Upper lobe of right lung (tissue), 1 donor: ENCODE measurements around the gene ENTHD1. TPM values are rescaled to one million over a fixed set of nuclear protein-coding genes. Genes with fewer than 3 reads are reported as not detected.

Experiments
- ATAC-seq: fragments of 200-7000 bp; cut with Tn5 transposase; one replicate; pipeline ENCODE4 v1.9.1; 2020; ENCODE audit warnings: mild to moderate bottlenecking, moderate library complexity
- DNase-seq: peaks from one replicate; pipeline ENCODE4 v3.0.0-alpha.2; 2020
- H3K27ac ChIP-seq: fragments of 200-600 bp; one replicate; pipeline ENCODE4 v1.8.0; 2022
- H3K27me3 ChIP-seq: fragments of 200-600 bp; one replicate; pipeline ENCODE4 v1.8.0; 2022; ENCODE audit warnings: mild to moderate bottlenecking
- H3K36me3 ChIP-seq: fragments of 200-600 bp; one replicate; pipeline ENCODE4 v1.8.0; 2022
- H3K4me1 ChIP-seq: fragments of 200-600 bp; one replicate; pipeline ENCODE4 v1.8.0; 2022
- H3K4me3 ChIP-seq: fragments of 200-600 bp; one replicate; pipeline ENCODE4 v1.8.0; 2022; ENCODE audit warnings: mild to moderate bottlenecking
- H3K9me3 ChIP-seq: fragments of 200-600 bp; one replicate; pipeline ENCODE4 v1.8.0; 2022
- CTCF ChIP-seq: fragments of 200-600 bp; IDR thresholded peaks from one replicate; pipeline ENCODE4 v1.8.0; 2022; ENCODE audit warnings: antibody characterized with exemption
- intact Hi-C: fragments of 100-400 bp; cut with DNase I; formaldehyde crosslinking; loops from one replicate; pipeline ENCODE4 v1.11.0; 2022
- total RNA-seq: library from RNA; stranded (reverse); fragmentation: NEBNext Ultra II Directional; extraction: Animal tissue kit (Norgen Biotek cat#: 25700); gene quantifications from one replicate; pipeline ENCODE4 v1.2.1, GENCODE V29; 2021
- donor health status: DM: no; HTN: yes; CAD: no; lungs with severe emphysema.

ENTHD1 gene
- total RNA-seq, 1 donor from 2014 or later, result not detected

GRCh38 chr22:39935116-39935515 lies 41.6 kb upstream of the ENTHD1 start:
- ATAC-seq, result no peak
- Histone ChIP-seq H3K9me3 (no peaks in the 10 kb centered on the region), H3K27ac (no peak overlapping the region), H3K4me1 (no peaks in the 10 kb centered on the region), H3K4me3 (no peak overlapping the region), H3K27me3 (peaks cover 54% of the 10 kb centered on the region), H3K36me3 (no peaks in the 10 kb centered on the region)
- no peak for DNase-seq
- intact Hi-C loops, result no loop called here
- TF ChIP-seq CTCF, result no peak

DNA sequence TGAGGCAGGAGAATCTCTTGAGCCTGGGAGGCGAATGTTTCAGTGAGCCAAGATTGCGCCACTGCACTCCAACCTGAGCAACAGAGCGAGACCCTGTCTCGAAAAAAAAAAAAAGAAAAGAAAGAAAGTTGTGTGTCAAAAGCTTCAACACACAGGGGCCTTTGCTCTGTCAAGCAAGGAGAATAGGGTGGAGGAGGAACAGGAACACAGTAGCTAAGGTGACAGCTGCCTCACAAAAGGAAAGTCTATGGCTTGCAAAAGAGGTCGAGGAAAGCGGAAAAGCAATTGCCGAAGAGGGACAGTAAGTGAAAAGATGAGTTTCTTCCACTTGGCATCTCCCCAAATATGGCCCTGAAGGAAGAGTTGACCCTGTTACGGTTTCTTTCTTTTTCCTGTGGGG lies 40.2 kb upstream of the ENTHD1 start:
- Histone ChIP-seq H3K27me3 (peaks cover 56% of the 10 kb centered on the region), H3K9me3 (no peaks in the 10 kb centered on the region), H3K27ac (no peak overlapping the region), H3K4me3 (no peak overlapping the region), H3K4me1 (no peaks in the 10 kb centered on the region), H3K36me3 (no peaks in the 10 kb centered on the region)
- no peak for DNase-seq
- intact Hi-C loops, result no loop called here
- no peak for ATAC-seq
- no peak for TF ChIP-seq CTCF

- no peaks in the 10 kb centered on the region for H3K9me3 ChIP-seq
- peaks cover 51% of the 10 kb centered on the region for H3K27me3 ChIP-seq
- H3K4me1 ChIP-seq, result no peaks in the 10 kb centered on the region
- intact Hi-C loops, result no loop called here
- peak; percentile 65 for ATAC-seq
- peak; percentile 56 for TF ChIP-seq CTCF
- DNase-seq, result no peak
- H3K27ac ChIP-seq, result no peak overlapping the region
- no peak overlapping the region for H3K4me3 ChIP-seq
- H3K36me3 ChIP-seq, result no peaks in the 10 kb centered on the region
These were observed 39.5 kb upstream of the ENTHD1 start for GRCh38 chr22:39932918-39933649.

DNA sequence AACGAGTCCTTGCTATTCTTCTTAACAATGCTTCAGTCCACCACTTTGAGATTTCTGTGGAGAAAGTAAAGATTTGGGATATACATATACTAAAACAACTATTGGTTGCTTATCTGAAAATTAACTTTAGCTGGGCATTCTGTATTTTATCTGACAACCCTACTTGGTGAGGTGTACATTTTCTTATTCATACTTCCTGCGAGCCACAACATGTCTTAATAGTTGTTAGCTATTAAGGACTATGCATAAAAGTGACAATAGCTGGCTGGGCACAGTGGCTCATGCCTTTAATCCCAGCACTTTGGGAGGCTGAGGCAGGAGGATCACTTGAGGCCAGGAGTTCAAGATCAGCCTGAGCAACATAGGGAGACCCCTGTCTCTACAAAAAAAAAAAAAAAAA lies 38.6 kb upstream of the ENTHD1 start:
- no peak for TF ChIP-seq CTCF
- H3K4me3 ChIP-seq, result no peak overlapping the region
- peaks cover 42% of the 10 kb centered on the region for H3K27me3 ChIP-seq
- ATAC-seq (no peak), DNase-seq (no peak)
- H3K27ac ChIP-seq, result no peak overlapping the region
- no peaks in the 10 kb centered on the region for H3K36me3 ChIP-seq
- no peaks in the 10 kb centered on the region for H3K9me3 ChIP-seq
- intact Hi-C loops, result no loop called here
- H3K4me1 ChIP-seq, result no peaks in the 10 kb centered on the region

- Histone ChIP-seq H3K27ac (no peak overlapping the region), H3K36me3 (no peaks in the 10 kb centered on the region), H3K9me3 (no peaks in the 10 kb centered on the region), H3K4me3 (no peak overlapping the region), H3K27me3 (peaks cover 41% of the 10 kb centered on the region), H3K4me1 (no peaks in the 10 kb centered on the region)
- DNase-seq, result no peak
- ATAC-seq, result no peak
- intact Hi-C loops, result no loop called here
- TF ChIP-seq CTCF, result no peak
These were observed 37.7 kb upstream of the ENTHD1 start for GRCh38 chr22:39931251-39931650.
